Caki2 (cell line): ENCODE results near the gene LAPTM5. TPM values are rescaled to one million over a fixed set of nuclear protein-coding genes. Genes with fewer than 3 reads are reported as not detected.

Experiments used
- DNase-seq: peaks from one replicate; pipeline ENCODE4 v3.0.0-alpha.2; 2015; ENCODE audit warnings: low read depth
- in situ Hi-C: cut with HindIII; loops from 2 replicates; pipeline ENCODE4 v1.10.0; 2016; ENCODE audit warnings: low sequenced_read_pairs, low pct_unique_long_range_greater_than_20kb, mixed read lengths
- total RNA-seq: library from RNA; depleted of rRNA; stranded (reverse); fragments of >200 nt; shearing (Covaris generic); gene quantifications from 2 replicates; pipeline ENCODE4 v1.2.3, GENCODE V29; 2014; ENCODE audit warnings: low replicate concordance

LAPTM5 gene
- total RNA-seq, 1 experiment from 2014 or later = 0.17 TPM

DNA sequence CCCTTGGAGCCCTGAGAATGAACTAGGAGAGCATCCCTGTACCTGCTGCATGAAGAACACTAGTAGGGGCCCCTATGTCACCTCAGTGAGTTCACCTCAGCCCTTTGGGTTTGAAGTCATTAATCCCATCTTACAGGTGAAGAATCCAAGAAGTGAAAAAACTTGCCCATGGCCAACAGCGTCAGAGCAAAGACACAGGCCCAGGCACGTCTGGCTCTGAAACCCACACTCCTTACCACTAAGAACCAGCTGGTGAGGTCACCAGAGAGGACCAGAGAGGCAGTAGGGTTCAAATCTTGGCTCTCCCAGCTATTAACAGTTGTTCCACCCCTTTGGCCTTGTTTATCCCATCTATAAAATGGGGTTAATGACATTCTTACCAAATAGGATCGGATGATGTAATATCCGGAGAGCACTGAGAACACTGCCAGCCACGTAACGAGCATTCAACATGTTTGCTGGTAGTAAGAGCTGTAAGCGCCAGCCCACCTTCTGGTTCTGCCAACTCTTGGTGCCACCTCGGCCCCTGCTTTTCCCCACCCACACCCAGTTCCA lies 43.0 kb downstream of the LAPTM5 start:
- in situ Hi-C loops = no loop called here
- DNase-seq = no peak

DNA sequence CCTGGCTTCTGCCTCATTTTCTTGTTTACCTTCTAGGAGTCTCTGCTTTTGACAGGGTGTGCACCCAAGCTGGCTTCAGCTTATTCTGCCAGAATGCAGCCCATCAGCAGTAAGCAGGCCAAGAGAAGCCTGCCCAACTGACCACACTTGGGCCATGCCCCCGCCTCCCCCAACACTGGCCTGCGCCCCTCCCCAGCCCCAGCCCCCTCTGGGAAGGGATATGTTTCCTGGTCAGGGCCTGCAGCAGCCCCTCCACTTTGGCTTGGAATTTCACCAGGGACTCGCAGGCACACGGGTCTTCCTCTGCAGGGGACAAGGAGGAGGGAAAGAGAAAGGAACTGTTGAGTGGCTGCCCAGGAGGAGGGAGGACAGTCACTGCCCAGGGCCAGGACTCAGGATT lies 43.5 kb downstream of the LAPTM5 start:
- in situ Hi-C loops = no loop called here
- no peak for DNase-seq

- no peak for DNase-seq
- in situ Hi-C loops = no loop called here
Measured at GRCh38 chr1:30713311-30713710, 44.3 kb downstream of the LAPTM5 start.

DNA sequence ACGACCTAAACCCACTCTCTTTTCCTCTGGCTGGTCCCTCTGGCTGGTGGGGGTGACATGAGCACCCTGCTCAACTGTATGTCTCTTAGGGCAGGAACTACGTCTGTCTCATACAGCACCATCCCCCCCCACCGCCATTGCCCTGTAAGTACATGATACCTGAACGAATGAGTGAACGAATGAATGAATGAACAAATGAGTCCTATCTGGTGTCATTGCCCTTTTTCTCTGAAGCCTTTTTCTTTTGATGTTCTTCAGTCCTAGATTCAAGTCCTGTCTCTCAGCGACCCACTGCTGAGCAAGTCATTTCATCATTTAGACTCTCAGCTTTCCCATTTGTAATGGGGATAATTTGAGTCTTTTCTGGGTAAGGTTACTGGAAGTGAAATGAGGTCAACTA lies 45.0 kb downstream of the LAPTM5 start:
- DNase-seq = no peak
- in situ Hi-C loops = no loop called here

GRCh38 chr1:30710407-30710806 lies 47.2 kb downstream of the LAPTM5 start:
- in situ Hi-C loops = no loop called here
- DNase-seq = no peak

DNA sequence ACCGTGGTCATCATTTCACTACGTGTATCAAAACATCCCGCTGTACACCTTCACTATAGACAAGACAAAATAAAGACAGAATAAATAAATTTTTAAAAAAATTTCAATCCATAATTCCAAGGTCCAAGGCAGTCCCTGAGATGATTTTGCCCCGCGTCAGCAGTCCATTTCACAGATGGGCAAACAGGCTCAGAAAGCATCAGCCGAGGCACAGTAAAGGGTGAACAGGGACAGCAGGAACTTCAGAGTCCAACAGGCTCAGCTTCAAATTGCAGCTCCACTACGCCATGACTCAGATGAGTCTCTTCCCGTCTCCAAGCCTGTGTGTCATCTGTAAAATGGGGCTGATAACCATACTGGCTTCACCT lies 49.2 kb downstream of the LAPTM5 start:
- DNase-seq = no peak
- in situ Hi-C loops = no loop called here

DNA sequence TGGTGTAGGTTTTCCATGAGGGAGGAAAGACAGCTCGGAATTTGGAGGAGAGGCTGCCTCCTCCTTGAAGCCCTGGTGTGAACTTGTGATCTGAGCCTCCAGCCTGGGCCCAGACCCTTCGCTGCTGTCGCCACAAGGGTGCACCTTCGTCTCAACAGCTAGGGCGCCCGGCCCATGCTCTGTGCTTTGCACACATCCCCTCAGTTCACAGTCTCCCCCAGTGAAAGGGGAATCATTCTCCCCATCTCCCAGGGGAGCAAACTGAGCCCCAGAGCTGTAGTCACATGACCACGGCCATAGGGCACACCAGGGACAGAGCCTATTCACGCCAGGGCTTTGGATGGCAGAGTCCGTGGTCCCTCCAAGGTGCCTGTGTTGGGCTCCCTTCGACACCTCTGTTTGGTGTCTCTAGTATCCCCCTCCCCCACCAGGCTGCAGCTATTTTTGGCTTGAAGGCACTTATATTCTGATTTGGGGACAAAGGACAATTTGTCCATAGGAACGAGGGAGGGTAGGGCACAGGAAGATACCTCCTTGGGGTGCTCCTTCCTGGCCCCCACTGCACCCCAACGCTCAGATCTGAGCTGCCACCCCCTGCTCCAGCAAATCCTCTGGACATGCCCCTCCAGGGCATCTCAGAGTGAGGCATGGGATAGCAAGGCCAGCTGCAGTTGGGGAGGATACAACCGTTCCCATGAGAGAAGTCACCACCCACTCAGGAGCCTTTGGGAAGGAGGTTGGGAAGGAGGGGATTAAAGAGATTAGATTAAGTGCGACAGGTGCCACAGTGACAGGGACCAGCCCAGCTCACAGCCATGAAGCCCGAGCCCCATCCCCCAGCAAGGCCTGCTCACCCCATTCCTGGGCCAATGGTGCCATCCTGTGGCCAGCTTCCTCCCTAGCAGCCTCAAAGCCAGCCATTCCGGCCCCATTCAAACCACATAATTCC lies 49.9 kb downstream of the LAPTM5 start:
- DNase-seq = peak; percentile 56
- in situ Hi-C loops = no loop called here

- in situ Hi-C loops = no loop called here
- DNase-seq = peak; percentile 43
Measured at GRCh38 chr1:30706528-30706927, 51.0 kb downstream of the LAPTM5 start.

- in situ Hi-C loops = no loop called here
Measured at GRCh38 chr1:30705698-30706097, 51.9 kb downstream of the LAPTM5 start.

DNA sequence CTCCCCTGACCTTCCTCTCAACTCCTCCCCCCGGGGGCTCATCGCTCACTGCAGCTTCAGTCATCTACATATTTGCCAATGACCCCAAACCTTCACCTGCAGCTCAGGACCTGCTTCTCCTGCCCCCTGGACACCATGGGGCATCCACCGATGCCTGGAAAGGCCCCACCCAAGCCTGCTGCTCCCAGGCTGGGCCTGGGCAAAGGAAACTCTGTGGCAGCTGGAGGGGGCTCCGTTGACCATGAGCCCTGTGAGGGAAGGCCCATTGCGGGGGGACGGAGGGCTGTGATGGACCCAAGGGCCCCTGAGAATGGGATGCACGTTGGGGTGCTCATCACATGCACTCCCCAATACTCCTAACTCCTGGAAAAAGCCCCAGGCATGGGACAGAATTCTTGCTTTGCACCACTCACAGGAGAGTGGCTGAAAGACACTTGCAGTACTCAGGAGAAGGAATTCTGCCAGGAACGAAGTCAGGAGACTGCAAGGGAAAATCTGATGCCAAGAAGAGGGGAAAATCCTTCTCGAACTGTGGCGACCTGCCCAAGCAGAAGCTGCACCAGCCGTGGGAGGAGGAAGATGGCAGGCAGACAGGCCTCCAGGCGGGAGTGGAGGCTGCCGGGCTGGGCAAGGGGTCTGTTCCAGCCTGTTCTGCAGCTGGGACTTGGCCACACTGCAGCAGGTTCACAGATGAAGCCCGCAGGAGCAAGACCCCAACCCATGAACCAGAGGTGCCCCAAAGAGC lies 52.6 kb downstream of the LAPTM5 start:
- in situ Hi-C loops = no loop called here

More at GRCh38 chr1:30705698-30706097, 51.9 kb downstream of the LAPTM5 start:
- DNase-seq = no peak

GRCh38 chr1:30704271-30704670 lies 53.3 kb downstream of the LAPTM5 start:
- DNase-seq = no peak
- in situ Hi-C loops = no loop called here

More for the DNA sequence above, 52.6 kb downstream of the LAPTM5 start:
- no peak for DNase-seq

DNA sequence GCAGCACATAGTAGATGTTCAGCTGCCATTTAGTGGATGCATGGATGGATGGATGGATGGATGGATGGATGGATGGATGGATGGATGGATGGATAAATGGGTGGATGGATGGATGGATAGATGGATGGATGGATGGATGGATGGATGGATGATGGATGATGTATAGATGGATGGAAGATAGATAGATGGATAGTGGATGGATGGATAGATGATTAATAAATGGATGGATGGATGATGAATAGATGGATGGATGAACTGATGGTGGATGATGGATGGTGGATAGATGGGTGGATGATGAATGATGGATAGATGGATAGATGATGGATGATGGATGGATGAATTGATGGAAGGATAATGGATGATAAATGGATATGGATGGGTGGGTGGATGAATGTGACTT lies 54.8 kb downstream of the LAPTM5 start:
- in situ Hi-C loops = no loop called here
- no peak for DNase-seq

DNA sequence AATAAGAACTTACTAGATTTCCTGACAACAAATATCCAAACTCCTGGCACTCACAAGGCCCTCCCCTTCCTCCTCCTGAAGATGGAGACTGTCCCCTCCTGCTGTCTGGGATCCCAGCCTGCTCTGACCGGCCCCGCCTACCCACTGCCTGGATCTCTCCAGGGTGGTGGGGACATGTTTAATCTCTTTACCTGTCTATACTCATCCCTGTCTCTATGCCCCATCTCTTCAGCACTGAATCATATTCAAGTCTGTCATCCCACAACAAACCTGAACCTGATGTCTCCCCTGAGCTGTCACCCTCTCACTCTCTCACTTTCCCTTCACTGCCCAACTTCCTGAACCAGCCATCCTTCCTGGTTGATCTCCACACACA lies 56.3 kb downstream of the LAPTM5 start:
- no peak for DNase-seq
- in situ Hi-C loops = no loop called here

DNA sequence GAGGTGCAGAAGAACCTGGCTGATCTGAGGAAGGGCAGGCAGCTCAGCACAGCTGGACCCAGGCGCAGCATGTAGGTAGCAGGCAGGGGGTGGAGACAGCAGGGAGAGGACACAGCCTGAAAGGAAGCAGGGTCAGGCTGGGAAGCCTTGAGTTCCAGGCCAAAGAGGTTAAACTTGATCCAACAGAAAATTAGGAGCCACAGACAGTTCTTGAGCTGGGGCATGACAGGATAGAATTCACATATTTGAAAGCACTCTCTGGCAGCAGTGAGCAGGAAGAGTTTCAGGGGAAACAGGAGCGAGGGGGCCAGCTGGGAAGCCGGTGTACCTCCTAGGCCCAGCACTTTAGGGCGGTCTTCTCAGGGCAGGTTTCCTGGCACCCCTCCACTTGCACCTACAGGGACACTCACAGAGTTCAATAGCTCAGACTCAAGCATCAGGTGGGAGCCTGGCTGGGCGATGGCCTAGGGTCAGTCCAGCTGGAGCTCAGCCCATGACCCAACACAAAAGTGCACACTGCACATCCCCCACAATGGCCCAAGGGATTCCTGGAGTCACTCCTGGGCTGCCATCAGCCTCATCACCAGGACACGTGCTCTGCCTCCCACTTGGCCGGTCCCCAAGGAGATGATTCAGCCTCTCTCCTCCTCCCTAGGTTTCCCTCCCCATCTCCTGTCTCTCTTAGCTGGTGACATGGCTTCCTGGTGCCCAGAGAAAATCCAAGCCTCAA lies 56.9 kb downstream of the LAPTM5 start:
- peak; percentile 76 for DNase-seq
- in situ Hi-C loops = no loop called here

- in situ Hi-C loops = no loop called here
- no peak for DNase-seq
Measured at GRCh38 chr1:30699762-30700161, 57.8 kb downstream of the LAPTM5 start.

DNA sequence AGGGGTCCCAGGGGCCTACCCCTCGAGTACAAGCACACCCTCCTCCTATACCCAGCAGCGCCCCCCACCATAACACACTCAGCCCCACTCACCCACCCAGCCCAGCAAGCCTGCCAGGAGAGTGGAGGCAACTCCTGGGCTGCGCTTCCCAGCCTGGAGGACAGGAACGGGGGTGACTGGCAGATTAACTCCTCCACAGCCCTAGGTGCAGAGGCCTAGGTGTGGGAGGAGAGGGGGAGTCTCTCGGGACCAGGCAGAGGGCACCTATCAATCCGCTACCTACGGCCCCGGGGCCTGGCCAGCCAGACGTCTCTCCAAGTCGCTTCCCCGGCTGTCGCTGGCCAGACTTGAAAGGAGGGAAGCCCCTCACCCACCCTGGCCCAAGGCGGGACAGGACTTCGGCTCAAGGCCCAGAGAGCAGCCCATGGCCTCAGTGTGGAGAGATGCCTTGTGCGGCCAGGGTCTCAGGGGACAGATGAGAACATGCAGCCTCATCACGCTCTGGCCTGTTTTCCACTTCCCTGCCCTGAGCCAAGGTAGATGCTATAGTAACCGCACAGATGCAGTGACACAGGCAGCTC lies 59.1 kb downstream of the LAPTM5 start:
- DNase-seq = no peak
- in situ Hi-C loops = no loop called here

DNA sequence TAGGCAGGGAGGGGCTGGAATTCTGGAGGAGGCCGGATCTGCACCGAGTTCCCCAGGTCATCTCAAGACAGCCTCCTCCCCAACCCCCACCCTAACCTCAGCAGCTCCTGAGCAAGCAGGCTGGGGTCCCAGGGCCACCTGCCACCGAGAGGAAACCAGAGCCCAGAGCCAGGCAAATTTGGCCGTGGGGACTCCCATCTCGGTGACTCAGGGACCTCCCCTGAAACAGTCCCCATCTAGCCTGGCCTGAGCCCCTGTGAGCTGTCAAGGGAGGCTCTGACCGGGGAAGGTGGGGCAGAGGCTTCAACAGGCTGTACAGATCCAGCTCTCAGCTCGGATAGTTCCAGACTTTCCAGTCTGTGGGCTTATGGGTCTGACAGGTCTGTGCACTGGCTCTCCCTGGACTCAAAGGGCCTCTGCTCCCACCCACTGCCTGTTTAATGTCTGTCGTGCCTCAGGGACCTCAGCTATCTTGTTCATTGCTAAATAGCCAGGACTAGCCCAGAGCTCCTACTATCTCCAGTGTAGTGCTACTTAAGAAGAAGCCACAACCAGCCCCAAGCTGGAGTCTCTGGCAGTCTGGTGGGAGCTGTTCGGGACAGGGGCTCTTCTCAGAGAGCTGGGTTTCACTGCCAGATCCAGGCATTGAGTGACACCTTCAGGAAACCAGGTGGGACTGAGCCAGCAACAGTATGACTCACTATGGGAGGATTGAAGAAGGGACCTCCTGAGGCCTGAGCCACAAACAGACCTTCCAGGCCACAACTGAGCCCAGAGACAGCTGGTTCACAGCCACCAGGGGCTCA lies 59.8 kb downstream of the LAPTM5 start:
- in situ Hi-C loops = no loop called here
- no peak for DNase-seq
